ENCODE results near the gene ALKBH5. TPM values are rescaled to one million over a fixed set of nuclear protein-coding genes. Genes with fewer than 3 reads are reported as not detected.

Gene ALKBH5
- polyA plus RNA-seq, 1 experiment = 97.5 TPM

DNA sequence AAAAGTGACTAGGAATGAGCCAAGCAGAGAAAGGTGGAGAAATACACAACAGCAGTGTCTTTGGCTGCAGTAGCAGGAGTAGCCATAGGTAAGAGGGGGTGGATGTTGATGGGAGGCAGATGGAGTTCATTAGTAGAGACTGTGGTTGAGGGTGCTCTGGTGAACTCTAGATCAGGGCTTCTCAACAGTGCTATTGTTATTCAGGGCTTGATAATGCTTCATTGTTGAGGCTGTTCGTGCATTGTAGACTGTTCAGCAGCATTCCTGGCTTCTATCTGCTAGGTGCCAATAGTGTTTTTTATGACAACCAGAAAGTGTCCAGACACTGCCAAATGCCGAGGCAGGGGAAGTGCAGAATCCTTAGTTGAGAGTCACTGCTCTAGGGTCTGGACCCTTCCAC lies 3.6 kb downstream of the ALKBH5 start:
- ChIA-PET POLR2A (no interaction called here), CTCF (interaction anchor here (1.9 kb wide), 1 partner anchor 35 kb away, joined by 5 read pairs; no protein-coding TSS in a partner anchor)
- TF ChIP-seq, protein P1, sequence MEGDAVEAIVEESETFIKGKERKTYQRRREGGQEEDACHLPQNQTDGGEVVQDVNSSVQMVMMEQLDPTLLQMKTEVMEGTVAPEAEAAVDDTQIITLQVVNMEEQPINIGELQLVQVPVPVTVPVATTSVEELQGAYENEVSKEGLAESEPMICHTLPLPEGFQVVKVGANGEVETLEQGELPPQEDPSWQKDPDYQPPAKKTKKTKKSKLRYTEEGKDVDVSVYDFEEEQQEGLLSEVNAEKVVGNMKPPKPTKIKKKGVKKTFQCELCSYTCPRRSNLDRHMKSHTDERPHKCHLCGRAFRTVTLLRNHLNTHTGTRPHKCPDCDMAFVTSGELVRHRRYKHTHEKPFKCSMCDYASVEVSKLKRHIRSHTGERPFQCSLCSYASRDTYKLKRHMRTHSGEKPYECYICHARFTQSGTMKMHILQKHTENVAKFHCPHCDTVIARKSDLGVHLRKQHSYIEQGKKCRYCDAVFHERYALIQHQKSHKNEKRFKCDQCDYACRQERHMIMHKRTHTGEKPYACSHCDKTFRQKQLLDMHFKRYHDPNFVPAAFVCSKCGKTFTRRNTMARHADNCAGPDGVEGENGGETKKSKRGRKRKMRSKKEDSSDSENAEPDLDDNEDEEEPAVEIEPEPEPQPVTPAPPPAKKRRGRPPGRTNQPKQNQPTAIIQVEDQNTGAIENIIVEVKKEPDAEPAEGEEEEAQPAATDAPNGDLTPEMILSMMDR (IDR thresholded peaks at IDR 0.05; ENCODE audit: insufficient read depth, low read depth, low read length) = no peak
- DNase-seq (ENCODE audit: low read depth) = no peak
- Histone ChIP-seq H3K4me3 (ENCODE audit: low read depth, low read length) (peak overlapping the region; percentile 88), H3K27me3 (ENCODE audit: control insufficient read depth, insufficient read depth, low read length) (no peaks in the 10 kb centered on the region), H3K36me3 (ENCODE audit: control insufficient read depth, insufficient read depth, low read length) (peaks cover 6% of the 10 kb centered on the region)

DNA sequence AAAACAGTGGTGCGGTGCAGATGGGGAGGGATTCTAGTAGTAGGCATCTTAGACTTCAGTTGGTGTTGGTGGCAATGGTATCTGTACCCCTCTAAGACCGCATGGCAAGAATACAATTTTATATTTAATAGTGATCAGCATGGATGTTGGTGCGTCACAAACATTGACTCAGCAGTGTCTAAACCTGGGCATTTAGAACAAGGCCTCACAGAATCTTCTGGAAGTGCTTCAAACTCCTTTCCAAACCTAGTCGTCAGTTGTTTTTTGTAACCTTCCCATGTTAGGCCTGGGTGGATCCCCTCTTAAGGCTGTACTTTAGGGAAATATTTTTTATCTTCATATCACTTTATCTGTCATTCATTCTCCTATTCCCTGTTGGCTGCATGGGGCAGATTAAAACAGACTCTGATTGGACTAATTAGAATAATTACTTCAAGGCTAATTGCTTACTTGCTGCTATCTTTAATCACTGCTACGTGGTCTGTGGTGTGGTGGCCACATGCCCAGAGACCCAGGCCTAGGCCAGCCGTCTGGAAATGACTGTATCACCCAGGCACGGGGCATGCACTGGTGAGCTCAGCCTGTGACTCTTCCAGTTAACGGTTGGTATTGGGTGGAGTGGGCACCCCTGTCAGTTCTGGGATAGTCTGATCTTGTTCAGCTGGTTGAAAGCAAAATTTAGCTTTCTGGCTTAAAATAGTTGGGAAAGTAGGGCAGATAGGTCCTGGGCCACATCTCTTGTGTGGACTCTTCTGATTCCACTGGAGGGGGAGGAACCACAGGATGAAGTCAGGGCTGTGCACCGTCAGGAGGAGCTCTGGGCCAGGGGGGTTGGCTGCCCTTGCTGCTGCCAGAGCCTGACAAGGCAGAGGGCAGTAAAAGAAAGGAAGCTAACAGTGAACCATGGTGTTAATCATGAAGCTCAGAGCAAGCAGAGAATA lies 4.5 kb downstream of the ALKBH5 start:
- ChIA-PET CTCF (interaction anchor here (0.7 to 3.0 kb wide), 5 partner anchors 11 to 46 kb away, joined by 3 to 14 read pairs (median 4); no protein-coding TSS in a partner anchor), POLR2A (interaction anchor here (1.0 kb wide), 1 partner anchor 12 kb away, joined by 4 read pairs; no protein-coding TSS in a partner anchor)
- TF ChIP-seq, protein P1 (IDR thresholded peaks at IDR 0.05; ENCODE audit: insufficient read depth, low read depth, low read length) = 0 out of 2 replicates have a peak, but pooled peaks have one; percentile 3
- no peaks in the 10 kb centered on the region for H3K27me3 ChIP-seq (ENCODE audit: control insufficient read depth, insufficient read depth, low read length)
- peaks cover 6% of the 10 kb centered on the region for H3K36me3 ChIP-seq (ENCODE audit: control insufficient read depth, insufficient read depth, low read length)
- H3K4me3 ChIP-seq (ENCODE audit: low read depth, low read length) = peak overlapping the region; percentile 88
- no peak for DNase-seq (ENCODE audit: low read depth)

DNA sequence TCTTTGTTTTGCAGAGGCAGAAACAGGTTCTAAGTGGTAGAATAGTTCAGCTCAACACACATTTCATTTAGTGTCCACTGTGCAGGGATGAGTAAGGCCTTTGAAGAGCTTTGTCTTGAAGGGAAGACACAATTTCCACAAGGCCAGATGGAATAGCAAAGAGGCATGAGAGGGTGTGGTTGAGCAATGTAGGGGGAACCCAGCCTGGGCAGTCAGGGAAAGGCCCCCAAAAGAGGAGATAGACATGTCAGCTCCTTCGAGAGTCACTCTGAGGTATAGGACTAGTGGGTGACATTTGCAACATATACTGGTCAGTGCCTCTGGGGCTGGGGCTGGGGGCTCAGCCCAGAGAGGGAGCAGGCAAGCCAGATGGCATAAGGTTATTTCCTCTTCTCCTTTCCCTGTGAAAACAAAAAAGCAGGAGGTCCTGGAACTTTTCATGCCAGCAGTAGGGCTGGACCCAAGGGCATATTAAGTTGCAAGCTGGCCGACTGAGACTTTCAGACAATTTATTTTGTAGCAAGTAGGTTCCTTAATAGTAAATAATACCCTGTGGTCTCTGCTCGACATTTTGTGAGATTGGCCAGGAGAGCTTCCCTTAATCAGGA lies 7.1 kb downstream of the ALKBH5 start:
- Histone ChIP-seq H3K4me3 (ENCODE audit: low read depth, low read length) (no peak overlapping the region), H3K36me3 (ENCODE audit: control insufficient read depth, insufficient read depth, low read length) (peaks cover 11% of the 10 kb centered on the region), H3K27me3 (ENCODE audit: control insufficient read depth, insufficient read depth, low read length) (no peaks in the 10 kb centered on the region)
- CTCF ChIA-PET = interaction anchor here (1.1 to 3.0 kb wide), 4 partner anchors 18 to 47 kb away, joined by 3 to 14 read pairs (median 5); no protein-coding TSS in a partner anchor
- no peak for DNase-seq (ENCODE audit: low read depth)
- POLR2A ChIA-PET = interaction anchor here (0.6 kb wide), 1 partner anchor 15 kb away, joined by 3 read pairs; no protein-coding TSS in a partner anchor
- TF ChIP-seq, protein P1 (IDR thresholded peaks at IDR 0.05; ENCODE audit: insufficient read depth, low read depth, low read length) = no peak

DNA sequence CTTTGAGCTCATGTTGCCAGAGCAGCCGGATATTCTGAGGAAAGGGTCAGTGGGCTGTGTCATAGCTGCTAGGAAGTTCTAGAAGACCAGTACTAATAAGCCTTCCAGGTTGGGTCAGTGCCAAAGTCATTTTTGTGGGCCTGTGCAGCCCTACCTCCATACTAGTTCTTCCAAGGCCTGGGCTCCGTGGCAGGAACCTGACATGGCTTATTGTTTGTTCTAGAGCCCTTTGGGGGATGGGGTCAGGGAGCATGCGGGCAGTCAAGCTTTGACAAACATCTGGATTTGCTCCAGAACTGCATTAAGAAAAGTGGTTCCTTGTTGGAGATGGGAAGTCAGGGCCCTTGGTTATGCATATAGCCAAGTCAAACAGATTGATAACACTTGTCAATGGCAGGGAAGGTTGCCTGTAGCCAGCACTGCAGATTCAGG lies 7.6 kb downstream of the ALKBH5 start:
- ChIA-PET POLR2A (interaction anchor here (0.6 kb wide), 1 partner anchor 15 kb away, joined by 3 read pairs; no protein-coding TSS in a partner anchor), CTCF (interaction anchor here (1.1 to 2.7 kb wide), 4 partner anchors 18 to 48 kb away, joined by 3 to 6 read pairs (median 5); no protein-coding TSS in a partner anchor)
- DNase-seq (ENCODE audit: low read depth) = no peak
- H3K36me3 ChIP-seq (ENCODE audit: control insufficient read depth, insufficient read depth, low read length) = peaks cover 14% of the 10 kb centered on the region
- no peaks in the 10 kb centered on the region for H3K27me3 ChIP-seq (ENCODE audit: control insufficient read depth, insufficient read depth, low read length)
- TF ChIP-seq, protein P1 (IDR thresholded peaks at IDR 0.05; ENCODE audit: insufficient read depth, low read depth, low read length) = no peak
- H3K4me3 ChIP-seq (ENCODE audit: low read depth, low read length) = no peak overlapping the region

Measured in BJ (cell line).